SJCRH30 (cell line): Measurements from ENCODE around the gene XRN2. TPM values are rescaled to one million over a fixed set of nuclear protein-coding genes. Genes with fewer than 3 reads are reported as not detected.

ENCODE experiments used
- DNase-seq, 2 experiments: peaks; one replicate each; pipeline ENCODE4 v3.0.0-alpha.2; 2015 to 2020
- H3K27ac ChIP-seq: fragments of 250-450 bp; sonication (Bioruptor Pico); 2 replicates; pipeline ENCODE4 v1.5.1; 2020; ENCODE audit warnings: mild to moderate bottlenecking, moderate library complexity
- H3K27me3 ChIP-seq: fragments of 250-450 bp; sonication (Bioruptor Pico); 2 replicates; pipeline ENCODE4 v1.5.1; 2020; ENCODE audit warnings: mild to moderate bottlenecking, moderate library complexity
- H3K36me3 ChIP-seq: fragments of 250-450 bp; sonication (Bioruptor Pico); 2 replicates; pipeline ENCODE4 v1.5.1; 2020; ENCODE audit warnings: mild to moderate bottlenecking, moderate library complexity
- H3K4me1 ChIP-seq: fragments of 250-450 bp; sonication (Bioruptor Pico); 2 replicates; pipeline ENCODE4 v1.5.1; 2020; ENCODE audit warnings: mild to moderate bottlenecking, moderate library complexity
- H3K4me3 ChIP-seq: fragments of 250-450 bp; sonication (Bioruptor Pico); 2 replicates; pipeline ENCODE4 v1.5.1; 2020; ENCODE audit warnings: mild to moderate bottlenecking, moderate library complexity
- H3K9me3 ChIP-seq: fragments of 250-450 bp; sonication (Bioruptor Pico); replicated peaks from 2 replicates; pipeline ENCODE4 v1.5.1; 2020; ENCODE audit warnings: mild to moderate bottlenecking, moderate library complexity
- total RNA-seq: library from RNA; depleted of rRNA; stranded (reverse); fragments of >200 nt; shearing (Covaris generic); gene quantifications from 2 replicates; pipeline ENCODE4 v1.2.3, GENCODE V29; 2014

XRN2 gene
- total RNA-seq, 1 experiment from 2014 or later = 166 TPM

GRCh38 chr20:21322083-21322710, 19.1 kb downstream of the XRN2 start:
- DNase-seq = no peak
- Histone ChIP-seq H3K4me1 (peaks cover 3% of the 10 kb centered on the region), H3K9me3 (no peaks in the 10 kb centered on the region; the same call in 1 of the 2 replicates), H3K27me3 (no peaks in the 10 kb centered on the region), H3K27ac (no peak overlapping the region), H3K4me3 (no peak overlapping the region), H3K36me3 (peaks cover 12% of the 10 kb centered on the region; the same call in 1 of the 2 replicates)

- H3K4me3 ChIP-seq = no peak overlapping the region
- no peaks in the 10 kb centered on the region; the same call in 1 of the 2 replicates for H3K9me3 ChIP-seq
- H3K4me1 ChIP-seq = peaks cover 2% of the 10 kb centered on the region
- H3K36me3 ChIP-seq = peaks cover 19% of the 10 kb centered on the region; the same call in 1 of the 2 replicates
- no peak for DNase-seq
- no peaks in the 10 kb centered on the region for H3K27me3 ChIP-seq
- H3K27ac ChIP-seq = no peak overlapping the region
These were observed 19.8 kb downstream of the XRN2 start for GRCh38 chr20:21322921-21323331.

GRCh38 chr20:21323640-21324039, 20.5 kb downstream of the XRN2 start:
- H3K9me3 ChIP-seq = no peaks in the 10 kb centered on the region; the same call in 1 of the 2 replicates
- H3K4me1 ChIP-seq = no peaks in the 10 kb centered on the region; the same call in none of the 2 replicates
- no peak overlapping the region for H3K27ac ChIP-seq
- no peak overlapping the region for H3K4me3 ChIP-seq
- no peak for DNase-seq
- H3K27me3 ChIP-seq = no peaks in the 10 kb centered on the region
- peaks cover 19% of the 10 kb centered on the region for H3K36me3 ChIP-seq

- Histone ChIP-seq H3K27ac (no peak overlapping the region), H3K36me3 (peaks cover 19% of the 10 kb centered on the region), H3K27me3 (no peaks in the 10 kb centered on the region), H3K4me1 (no peaks in the 10 kb centered on the region; the same call in none of the 2 replicates), H3K9me3 (no peaks in the 10 kb centered on the region; the same call in 1 of the 2 replicates), H3K4me3 (no peak overlapping the region)
- DNase-seq = no peak
These were observed 21.0 kb downstream of the XRN2 start for GRCh38 chr20:21324126-21324525.

- H3K27me3 ChIP-seq = no peaks in the 10 kb centered on the region
- DNase-seq = no peak
- peaks cover 24% of the 10 kb centered on the region for H3K36me3 ChIP-seq
- H3K27ac ChIP-seq = no peak overlapping the region
- no peaks in the 10 kb centered on the region; the same call in 1 of the 2 replicates for H3K9me3 ChIP-seq
- no peaks in the 10 kb centered on the region; the same call in none of the 2 replicates for H3K4me1 ChIP-seq
- H3K4me3 ChIP-seq = no peak overlapping the region
These were observed 22.2 kb downstream of the XRN2 start for GRCh38 chr20:21325296-21325695.

GRCh38 chr20:21326700-21327099, 23.6 kb downstream of the XRN2 start:
- Histone ChIP-seq H3K36me3 (peaks cover 36% of the 10 kb centered on the region), H3K4me3 (no peak overlapping the region), H3K27me3 (no peaks in the 10 kb centered on the region), H3K27ac (no peak overlapping the region), H3K9me3 (no peaks in the 10 kb centered on the region; the same call in 1 of the 2 replicates), H3K4me1 (no peaks in the 10 kb centered on the region; the same call in none of the 2 replicates)
- no peak for DNase-seq

GRCh38 chr20:21336455-21337151, 33.5 kb downstream of the XRN2 start:
- no peak for DNase-seq
- Histone ChIP-seq H3K4me1 (no peaks in the 10 kb centered on the region), H3K4me3 (no peak overlapping the region), H3K27me3 (no peaks in the 10 kb centered on the region), H3K36me3 (peaks cover 81% of the 10 kb centered on the region), H3K27ac (no peak overlapping the region), H3K9me3 (no peaks in the 10 kb centered on the region)

- Histone ChIP-seq H3K4me3 (no peak overlapping the region), H3K9me3 (no peaks in the 10 kb centered on the region), H3K27ac (no peak overlapping the region), H3K36me3 (peaks cover 72% of the 10 kb centered on the region), H3K4me1 (no peaks in the 10 kb centered on the region), H3K27me3 (no peaks in the 10 kb centered on the region)
- DNase-seq = no peak
These were observed 35.2 kb downstream of the XRN2 start for GRCh38 chr20:21338291-21338690.

- H3K9me3 ChIP-seq = no peaks in the 10 kb centered on the region
- no peaks in the 10 kb centered on the region for H3K27me3 ChIP-seq
- no peak overlapping the region for H3K27ac ChIP-seq
- H3K4me1 ChIP-seq = no peaks in the 10 kb centered on the region
- H3K36me3 ChIP-seq = peaks cover 72% of the 10 kb centered on the region
- no peak overlapping the region for H3K4me3 ChIP-seq
- no peak for DNase-seq
These were observed 36.4 kb downstream of the XRN2 start for GRCh38 chr20:21339499-21339898.

GRCh38 chr20:21340991-21341697, 38.0 kb downstream of the XRN2 start:
- peaks cover 70% of the 10 kb centered on the region for H3K36me3 ChIP-seq
- H3K27ac ChIP-seq = no peak overlapping the region
- no peak for DNase-seq
- no peaks in the 10 kb centered on the region for H3K27me3 ChIP-seq
- no peak overlapping the region for H3K4me3 ChIP-seq
- no peaks in the 10 kb centered on the region for H3K9me3 ChIP-seq
- H3K4me1 ChIP-seq = no peaks in the 10 kb centered on the region

GRCh38 chr20:21342656-21343345, 39.7 kb downstream of the XRN2 start:
- no peak overlapping the region for H3K4me3 ChIP-seq
- no peaks in the 10 kb centered on the region for H3K9me3 ChIP-seq
- H3K27me3 ChIP-seq = no peaks in the 10 kb centered on the region
- H3K4me1 ChIP-seq = no peaks in the 10 kb centered on the region
- no peak for DNase-seq
- H3K27ac ChIP-seq = no peak overlapping the region
- peaks cover 68% of the 10 kb centered on the region for H3K36me3 ChIP-seq

GRCh38 chr20:21344206-21344900, 41.2 kb downstream of the XRN2 start:
- peaks cover 71% of the 10 kb centered on the region for H3K36me3 ChIP-seq
- DNase-seq = no peak
- no peak overlapping the region for H3K4me3 ChIP-seq
- no peaks in the 10 kb centered on the region for H3K9me3 ChIP-seq
- H3K27ac ChIP-seq = no peak overlapping the region
- no peaks in the 10 kb centered on the region for H3K27me3 ChIP-seq
- no peaks in the 10 kb centered on the region for H3K4me1 ChIP-seq

- no peak overlapping the region for H3K4me3 ChIP-seq
- H3K36me3 ChIP-seq = peaks cover 71% of the 10 kb centered on the region
These were observed 41.8 kb downstream of the XRN2 start for GRCh38 chr20:21344961-21345360.

GRCh38 chr20:21352703-21353102, 49.6 kb downstream of the XRN2 start:
- H3K4me1 ChIP-seq = no peaks in the 10 kb centered on the region
- H3K36me3 ChIP-seq = peaks cover 69% of the 10 kb centered on the region
- H3K9me3 ChIP-seq = no peaks in the 10 kb centered on the region
- H3K27ac ChIP-seq = no peak overlapping the region
- peak in 1 of 2 experiments; percentile 15 for DNase-seq
- H3K27me3 ChIP-seq = no peaks in the 10 kb centered on the region
- H3K4me3 ChIP-seq = no peak overlapping the region

More at GRCh38 chr20:21344961-21345360, 41.8 kb downstream of the XRN2 start:
- H3K9me3 ChIP-seq = no peaks in the 10 kb centered on the region
- no peaks in the 10 kb centered on the region for H3K4me1 ChIP-seq
- no peaks in the 10 kb centered on the region for H3K27me3 ChIP-seq
- H3K27ac ChIP-seq = no peak overlapping the region
- DNase-seq = no peak
